ENCODE measurements around the gene XRN2.

- TF ChIP-seq TCF7 (IDR thresholded peaks at IDR 0.05; ENCODE audit: low read depth) (no peak), CTCF (CRISPR knock-in tag; IDR thresholded peaks at IDR 0.05) (no peak), ZNF24 (IDR thresholded peaks at IDR 0.05) (no peak), GTF2F1 (IDR thresholded peaks at IDR 0.05; ENCODE audit: low read length) (no peak), CREBL2 (CRISPR knock-in tag; IDR thresholded peaks at IDR 0.05; ENCODE audit: borderline replicate concordance) (no peak), HMGXB4 (CRISPR knock-in tag; IDR thresholded peaks at IDR 0.05; ENCODE audit: borderline replicate concordance in 1 of 2, low read depth in 1 of 2) (no peak), JUNB (CRISPR knock-in tag; IDR thresholded peaks at IDR 0.05; ENCODE audit: borderline replicate concordance) (no peak), POLR2A (IDR thresholded peaks at IDR 0.05; ENCODE audit: insufficient read depth in 1 of 2, low read depth in 2 of 2, low read length in 2 of 2) (no peak), FOXM1 (CRISPR knock-in tag; IDR thresholded peaks at IDR 0.05) (no peak), GATAD2A (CRISPR knock-in tag; IDR thresholded peaks at IDR 0.05) (no peak), SPEN (CRISPR knock-in tag; IDR thresholded peaks at IDR 0.05; ENCODE audit: low read depth) (no peak), KLF16 (CRISPR knock-in tag; IDR thresholded peaks at IDR 0.05) (no peak)
Measured at GRCh38 chr20:21398109-21399004, 95.2 kb downstream of the XRN2 start.

Measured in HepG2 (cell line).